Common myeloid progenitor, CD34-positive (primary cell): ENCODE measurements around the gene BCL11A.

Source experiments
- CTCF ChIA-PET: fragments of 350-600 bp; sonication (Branson Sonifier 250); formaldehyde crosslinking; loops from one replicate; lab custom pipeline; 2021; ENCODE audit warnings: antibody characterized with exemption; lab: Charles Lee
- POLR2A ChIA-PET: fragments of 350-600 bp; sonication (Branson Sonifier 250); formaldehyde crosslinking; loops from one replicate; lab custom pipeline; 2021; ENCODE audit warnings: antibody characterized with exemption; lab: Charles Lee
- DNase-seq, 3 donors: peaks; one replicate each; pipeline versions ENCODE4 v3.0.0 to v3.0.0-alpha.2; 2013
- H3K27ac ChIP-seq, 2 experiments: 1 replicate in 1 of 2; 2 replicates in 1 of 2; pipeline ENCODE4 v1.7.0; 2013; ENCODE audit warnings: inconsistent platforms in 2 of 2, low read length in 2 of 2, mild to moderate bottlenecking in 2 of 2, low read depth in 1 of 2, moderate library complexity in 1 of 2; ENCODE audit not compliant: severe bottlenecking in 2 of 2, insufficient read depth in 1 of 2, poor library complexity in 1 of 2
- H3K27me3 ChIP-seq, 5 experiments: replicated peaks in 2 of 5; 1 replicate in 3 of 5; 2 replicates in 2 of 5; pipeline versions ENCODE4 v1.6.1 to v1.7.0; 2013; ENCODE audit warnings: low read length in 4 of 5, mild to moderate bottlenecking in 2 of 5, moderate library complexity in 2 of 5, inconsistent platforms in 1 of 5; ENCODE audit not compliant: insufficient read depth in 5 of 5, control insufficient read depth in 4 of 5
- H3K36me3 ChIP-seq, 4 experiments: 1 replicate in 2 of 4; 2 replicates in 2 of 4; pipeline versions ENCODE4 v1.6.1 to v1.7.0; 2013; ENCODE audit warnings: low read length in 3 of 4, control low read depth in 1 of 4, mild to moderate bottlenecking in 1 of 4; ENCODE audit not compliant: control insufficient read depth in 4 of 4, insufficient read depth in 4 of 4
- H3K4me1 ChIP-seq, 4 experiments: 1 replicate in 3 of 4; 2 replicates in 1 of 4; pipeline versions ENCODE4 v1.6.1 to v1.7.1; 2013; ENCODE audit warnings: low read length in 3 of 4, mild to moderate bottlenecking in 3 of 4, control low read depth in 1 of 4, inconsistent platforms in 1 of 4, moderate library complexity in 1 of 4; ENCODE audit not compliant: control insufficient read depth in 4 of 4, insufficient read depth in 4 of 4; ENCODE audit errors: control extremely low read depth in 1 of 4
- H3K4me3 ChIP-seq, 7 experiments: 1 replicate in 4 of 7; 2 replicates in 3 of 7; pipeline versions ENCODE4 v1.5.1 to v1.7.0; 2013; ENCODE audit warnings: mild to moderate bottlenecking in 7 of 7, low read length in 6 of 7, moderate library complexity in 6 of 7, inconsistent platforms in 2 of 7, low read depth in 2 of 7, control low read depth in 1 of 7; ENCODE audit not compliant: insufficient read depth in 4 of 7, control insufficient read depth in 1 of 7; ENCODE audit errors: extremely low read depth in 1 of 7
- H3K9me3 ChIP-seq, 5 experiments: 1 replicate in 4 of 5; 2 replicates in 1 of 5; pipeline versions ENCODE4 v1.6.1 to v1.7.1; 2013; ENCODE audit warnings: low read length in 4 of 5, mild to moderate bottlenecking in 2 of 5, inconsistent platforms in 1 of 5, low read depth in 1 of 5, moderate library complexity in 1 of 5; ENCODE audit not compliant: control insufficient read depth in 4 of 5, insufficient read depth in 2 of 5; ENCODE audit errors: control extremely low read depth in 1 of 5
- WGBS: methylation state at CpG from one replicate; pipeline ENCODE4 v1.1.5; 2013; ENCODE audit not compliant: insufficient coverage; 5-methylcytosine and 5-hydroxymethylcytosine counted together

Gene BCL11A

DNA sequence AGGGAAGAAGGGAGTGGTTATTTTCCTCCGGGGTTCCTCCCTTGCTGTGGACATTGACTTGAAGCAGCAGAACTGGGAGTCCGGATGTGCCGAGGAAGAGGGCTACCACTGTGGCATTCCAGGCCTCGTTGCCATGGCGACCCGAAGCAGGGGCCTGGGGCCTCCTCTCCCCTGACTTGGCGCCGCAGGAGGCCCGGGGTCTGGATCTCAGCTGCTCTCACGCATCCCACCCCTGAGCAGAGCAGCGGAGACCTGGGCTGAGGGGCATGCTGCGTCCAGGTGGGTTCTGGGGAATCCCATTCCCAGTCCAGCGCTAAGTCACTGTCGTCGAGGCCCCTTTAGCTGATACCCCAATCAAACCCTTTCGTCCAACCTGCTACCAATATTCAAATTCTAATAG, 100.2 kb downstream of the BCL11A start:
- no peaks in the 10 kb centered on the region for H3K27me3 ChIP-seq
- peak overlapping the region in 1 of 2 experiments; percentile 11 for H3K27ac ChIP-seq
- no peak for DNase-seq
- 96% methylated on average over 10 of the region's 16 CpGs for WGBS
- H3K36me3 ChIP-seq: peaks cover 4 to 57% (median 13%) of the 10 kb centered on the region in 4 experiments
- no peak overlapping the region for H3K4me3 ChIP-seq
- H3K9me3 ChIP-seq: no peaks in the 10 kb centered on the region
- peaks cover 0 to 11% (median 0%) of the 10 kb centered on the region in 4 experiments for H3K4me1 ChIP-seq
- POLR2A ChIA-PET: no interaction called here
- CTCF ChIA-PET: no interaction called here

DNA sequence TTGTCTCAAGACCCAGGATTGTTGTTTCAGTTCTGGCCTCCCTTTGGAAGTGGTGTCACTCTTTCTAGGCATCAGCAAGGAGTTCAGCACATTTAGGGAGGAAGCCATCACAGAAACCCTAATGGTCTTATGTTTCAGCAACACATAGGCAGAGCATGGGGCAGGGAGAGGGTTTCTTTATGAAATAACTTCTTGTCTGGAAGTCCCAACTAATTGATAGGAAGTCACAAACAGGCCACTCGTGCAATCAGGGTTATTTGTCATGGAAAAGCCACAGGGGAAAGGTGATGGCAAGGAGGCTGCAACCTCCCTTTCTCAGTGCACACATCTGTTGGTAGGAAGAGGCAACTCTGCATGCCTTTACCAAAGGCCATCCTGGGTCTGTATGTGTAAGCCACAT, 103.0 kb downstream of the BCL11A start:
- no peak for DNase-seq
- CTCF ChIA-PET: interaction anchor here (2.5 kb wide), 1 partner anchor 11 kb away, joined by 12 read pairs; no protein-coding TSS in a partner anchor
- H3K27ac ChIP-seq: peak overlapping the region in 1 of 2 experiments; percentile 20
- H3K9me3 ChIP-seq: no peaks in the 10 kb centered on the region
- H3K36me3 ChIP-seq: peaks cover 0 to 32% (median 9%) of the 10 kb centered on the region in 4 experiments
- peaks cover 0 to 23% (median 5%) of the 10 kb centered on the region in 4 experiments for H3K4me1 ChIP-seq
- no peaks in the 10 kb centered on the region for H3K27me3 ChIP-seq
- no peak overlapping the region for H3K4me3 ChIP-seq
- POLR2A ChIA-PET: no interaction called here
- WGBS: no CpG with 5 or more reads among the region's 1 CpG

DNA sequence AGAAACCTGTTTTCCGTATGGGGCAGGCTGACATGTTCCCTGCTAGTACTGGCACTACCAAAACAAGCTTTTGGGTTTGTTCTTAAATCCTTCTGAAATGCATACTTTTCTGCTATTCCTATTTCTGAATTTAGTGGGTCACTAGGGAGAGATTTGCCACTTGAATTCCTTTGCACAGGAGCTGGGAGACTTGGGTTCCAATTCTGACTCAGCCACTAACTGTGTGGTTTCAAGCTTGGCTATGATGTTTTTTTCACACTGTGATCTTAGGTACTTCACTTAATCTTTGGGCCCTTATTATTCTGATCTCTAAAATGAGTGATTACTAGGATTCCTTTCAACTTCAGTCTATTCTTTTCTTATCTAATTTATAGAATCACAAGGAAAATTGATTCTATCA, 105.5 kb downstream of the BCL11A start:
- CTCF ChIA-PET: interaction anchor here (0.7 to 1.1 kb wide), 3 partner anchors 8 to 17 kb away, joined by 3 read pairs; no protein-coding TSS in a partner anchor
- no peak overlapping the region for H3K4me3 ChIP-seq
- 100% methylated on average over 1 of the region's 1 CpG for WGBS
- no peaks in the 10 kb centered on the region for H3K9me3 ChIP-seq
- POLR2A ChIA-PET: no interaction called here
- H3K36me3 ChIP-seq: peaks cover 0 to 12% (median 4%) of the 10 kb centered on the region in 4 experiments
- no peak for DNase-seq
- no peak overlapping the region for H3K27ac ChIP-seq
- peaks cover 0 to 18% (median 6%) of the 10 kb centered on the region in 4 experiments for H3K4me1 ChIP-seq
- no peaks in the 10 kb centered on the region for H3K27me3 ChIP-seq

DNA sequence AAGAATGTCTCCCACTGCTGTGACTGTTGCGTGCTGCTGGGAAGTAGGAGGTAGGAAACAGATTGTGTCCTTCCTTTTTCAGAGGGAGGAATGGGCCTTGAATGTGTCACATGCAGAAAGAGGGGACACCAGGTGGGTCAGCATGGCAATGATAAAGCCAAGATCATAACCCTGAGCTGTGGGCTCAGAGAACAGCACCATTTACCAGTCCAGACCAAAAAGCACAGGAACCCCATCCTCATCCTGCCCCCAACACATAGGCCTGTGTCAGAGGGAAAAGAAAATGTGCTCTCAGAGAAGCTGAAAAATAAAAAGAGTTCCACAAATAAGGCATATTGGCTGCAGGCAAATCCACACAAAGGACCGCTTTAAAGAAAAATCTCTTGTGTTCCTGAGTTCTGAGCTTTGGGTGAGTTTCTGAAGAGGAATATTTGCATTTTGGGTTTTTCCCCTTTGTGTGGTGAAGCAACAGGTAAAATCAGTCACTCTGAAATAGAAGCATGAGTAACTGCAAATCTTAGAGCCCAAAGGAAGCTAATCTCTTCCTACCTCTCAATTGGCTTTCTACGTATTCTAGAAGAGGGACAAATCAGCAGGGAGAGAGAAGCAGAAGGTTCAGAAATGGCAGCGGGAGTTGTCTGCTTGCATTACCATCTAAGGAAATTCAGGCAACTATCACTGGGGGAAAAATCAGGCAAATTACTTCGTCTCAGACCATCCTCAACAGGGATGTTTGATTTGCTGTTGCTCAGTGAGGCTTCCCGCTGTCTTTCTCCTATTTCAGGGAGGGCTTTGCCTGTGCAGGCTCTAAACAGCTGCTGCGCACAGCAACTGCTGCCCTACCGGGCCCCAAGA, 106.8 kb downstream of the BCL11A start:
- H3K4me1 ChIP-seq: peaks cover 0 to 20% (median 10%) of the 10 kb centered on the region in 4 experiments
- 97% methylated on average over 6 of the region's 8 CpGs for WGBS
- no peak for DNase-seq
- H3K27me3 ChIP-seq: no peaks in the 10 kb centered on the region
- ChIA-PET CTCF (interaction anchor here (0.9 to 1.5 kb wide), 5 partner anchors 11 to 124 kb away, joined by 3 read pairs; no protein-coding TSS in a partner anchor), POLR2A (interaction anchor here (1.1 to 1.2 kb wide), 2 partner anchors 28 to 104 kb away, joined by 3 to 6 read pairs; no protein-coding TSS in a partner anchor)
- H3K9me3 ChIP-seq: no peaks in the 10 kb centered on the region
- H3K36me3 ChIP-seq: no peaks in the 10 kb centered on the region
- no peak overlapping the region for H3K27ac ChIP-seq
- no peak overlapping the region for H3K4me3 ChIP-seq

- ChIA-PET CTCF (interaction anchor here (1.0 to 1.5 kb wide), 3 partner anchors 15 to 125 kb away, joined by 3 read pairs; no protein-coding TSS in a partner anchor), POLR2A (interaction anchor here (0.6 to 1.2 kb wide), 4 partner anchors 28 to 105 kb away, joined by 3 to 7 read pairs (median 6); no protein-coding TSS in a partner anchor)
- Histone ChIP-seq H3K9me3 (no peaks in the 10 kb centered on the region), H3K4me1 (peaks cover under 1 to 22% (median 10%) of the 10 kb centered on the region in 4 experiments), H3K4me3 (no peak overlapping the region), H3K27ac (no peak overlapping the region), H3K27me3 (no peaks in the 10 kb centered on the region), H3K36me3 (no peaks in the 10 kb centered on the region)
- no peak for DNase-seq
- whole genome bisulfite sequencing: 58% methylated on average over 6 of the region's 8 CpGs
Observed at GRCh38 chr2:60445684-60446179, 107.7 kb downstream of the BCL11A start.

DNA sequence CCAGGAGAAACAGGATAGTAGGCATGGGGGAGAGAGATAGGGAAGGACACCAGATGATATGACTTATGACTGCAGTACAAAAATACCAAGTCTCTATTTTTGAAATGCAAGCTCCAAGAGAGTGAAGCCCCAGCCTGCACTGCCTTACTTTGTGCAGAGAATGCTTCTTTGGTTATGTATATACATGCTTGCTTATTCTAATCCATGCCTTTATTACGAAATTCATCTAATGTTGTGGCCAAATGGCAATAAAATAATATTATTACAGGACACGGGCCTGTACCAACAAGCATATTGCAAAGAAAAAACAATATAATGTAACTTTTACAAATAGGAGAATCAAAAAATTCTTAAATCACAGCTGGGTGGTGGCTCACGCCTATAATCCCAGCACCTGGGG, 110.8 kb downstream of the BCL11A start:
- ChIA-PET POLR2A (no interaction called here), CTCF (interaction anchor here (1.2 kb wide), 1 partner anchor 117 kb away, joined by 3 read pairs; no protein-coding TSS in a partner anchor)
- no peaks in the 10 kb centered on the region for H3K27me3 ChIP-seq
- H3K36me3 ChIP-seq: no peaks in the 10 kb centered on the region
- peaks cover 15 to 52% (median 31%) of the 10 kb centered on the region in 4 experiments for H3K4me1 ChIP-seq
- no peak overlapping the region for H3K27ac ChIP-seq
- no peak for DNase-seq
- WGBS: no CpG with 5 or more reads among the region's 3 CpGs
- no peak overlapping the region for H3K4me3 ChIP-seq
- no peaks in the 10 kb centered on the region for H3K9me3 ChIP-seq
